Vagina (tissue), 2 donors: ENCODE measurements around the gene TMEM30A.

Source experiments
- POLR2A ChIP-seq, 2 donors: fragments of 450-650 bp; IDR thresholded peaks; one replicate each; pipeline ENCODE4 v1.6.1; 2017; ENCODE audit warnings: antibody characterized with exemption in 2 of 2, mild to moderate bottlenecking in 2 of 2, moderate library complexity in 2 of 2
- POLR2AphosphoS5 ChIP-seq, 2 donors: sonication (generic); formaldehyde crosslinking; IDR thresholded peaks; one replicate each; pipeline ENCODE4 v1.9.0; 2017; ENCODE audit warnings: antibody characterized with exemption in 2 of 2, mild to moderate bottlenecking in 2 of 2, low read depth in 1 of 2; ENCODE audit not compliant: insufficient read depth in 1 of 2
- TF ChIP-seq, protein P1 (sequence below), 3 experiments: fragments of 450-650 bp in 2 of 3; fragments of 200-600 bp in 1 of 3; sonication (generic) in 1 of 3; IDR thresholded peaks; one replicate each; pipeline ENCODE4 v1.5.1; 2017 to 2019; ENCODE audit warnings: antibody characterized with exemption in 3 of 3, mild to moderate bottlenecking in 2 of 3, moderate library complexity in 2 of 3

DNA sequence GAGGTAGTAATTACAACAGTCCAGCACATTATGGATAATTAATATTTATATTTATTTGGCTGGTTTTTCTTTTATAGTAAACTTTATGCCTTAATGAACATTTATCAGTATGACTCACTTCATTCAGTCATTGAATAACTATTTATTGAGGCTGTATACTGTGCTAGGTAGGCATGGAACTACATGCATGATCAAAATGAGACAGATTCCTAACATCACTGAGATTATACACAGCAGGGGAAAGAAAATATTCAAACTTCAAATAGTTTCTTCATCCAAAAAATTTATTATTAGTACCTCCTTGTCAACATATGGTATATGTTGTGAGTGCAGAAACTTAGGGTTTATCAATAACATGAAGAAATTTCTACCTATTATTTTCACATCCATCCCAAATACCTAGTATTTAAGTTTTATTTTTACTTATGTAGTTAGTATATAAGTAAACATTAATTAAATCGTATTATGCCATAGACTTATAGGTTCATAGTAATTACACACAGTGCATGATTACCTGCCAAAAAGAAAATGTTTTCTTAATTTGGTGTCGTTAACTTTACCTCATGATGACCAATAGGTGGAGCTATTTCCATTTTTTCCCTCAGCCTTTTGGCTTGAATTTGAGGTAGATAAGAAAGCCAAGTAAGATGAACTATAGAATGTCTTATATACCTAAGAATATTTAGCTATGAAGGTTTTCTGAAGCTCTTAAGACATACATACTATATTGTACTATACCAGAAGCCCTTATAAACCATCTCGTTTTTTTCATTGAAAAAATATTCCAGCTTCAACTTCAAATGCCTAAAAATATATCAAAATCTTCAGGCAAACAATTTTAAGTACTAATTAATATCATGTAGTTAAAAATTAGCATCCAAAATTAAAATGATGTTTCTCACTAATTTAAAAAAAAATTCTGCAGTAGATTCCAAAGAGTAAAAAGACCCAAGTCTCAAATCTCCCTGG is 12.5 kb upstream of the TMEM30A start:
- TF ChIP-seq, protein P1, sequence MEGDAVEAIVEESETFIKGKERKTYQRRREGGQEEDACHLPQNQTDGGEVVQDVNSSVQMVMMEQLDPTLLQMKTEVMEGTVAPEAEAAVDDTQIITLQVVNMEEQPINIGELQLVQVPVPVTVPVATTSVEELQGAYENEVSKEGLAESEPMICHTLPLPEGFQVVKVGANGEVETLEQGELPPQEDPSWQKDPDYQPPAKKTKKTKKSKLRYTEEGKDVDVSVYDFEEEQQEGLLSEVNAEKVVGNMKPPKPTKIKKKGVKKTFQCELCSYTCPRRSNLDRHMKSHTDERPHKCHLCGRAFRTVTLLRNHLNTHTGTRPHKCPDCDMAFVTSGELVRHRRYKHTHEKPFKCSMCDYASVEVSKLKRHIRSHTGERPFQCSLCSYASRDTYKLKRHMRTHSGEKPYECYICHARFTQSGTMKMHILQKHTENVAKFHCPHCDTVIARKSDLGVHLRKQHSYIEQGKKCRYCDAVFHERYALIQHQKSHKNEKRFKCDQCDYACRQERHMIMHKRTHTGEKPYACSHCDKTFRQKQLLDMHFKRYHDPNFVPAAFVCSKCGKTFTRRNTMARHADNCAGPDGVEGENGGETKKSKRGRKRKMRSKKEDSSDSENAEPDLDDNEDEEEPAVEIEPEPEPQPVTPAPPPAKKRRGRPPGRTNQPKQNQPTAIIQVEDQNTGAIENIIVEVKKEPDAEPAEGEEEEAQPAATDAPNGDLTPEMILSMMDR (IDR thresholded peaks at IDR 0.05) = peak; percentile 35 to 69 (median 40)
- no peak for TF ChIP-seq POLR2A (IDR thresholded peaks at IDR 0.05)
- peak in 1 of 2 donors; percentile 41 for TF ChIP-seq POLR2AphosphoS5 (IDR thresholded peaks at IDR 0.05; ENCODE audit: insufficient read depth in 1 of 2, low read depth in 1 of 2)
